Progenitor cell of endocrine pancreas (in vitro differentiated cells): Measurements from ENCODE around the gene LIPC. TPM values are rescaled to one million over a fixed set of nuclear protein-coding genes. Genes with fewer than 3 reads are reported as not detected.

ENCODE experiments used
- DNase-seq: peaks from one replicate; pipeline ENCODE4 v3.0.0; 2021; ENCODE audit warnings: low spot score; ENCODE audit not compliant: unreplicated experiment
- H3K27ac Mint-ChIP-seq: 2 replicates; pipeline ENCODE4 v1.8.0; 2021; ENCODE audit warnings: mild to moderate bottlenecking, moderate library complexity, mixed read lengths
- H3K27me3 Mint-ChIP-seq: 2 replicates; pipeline ENCODE4 v1.8.0; 2021; ENCODE audit warnings: mixed read lengths
- H3K36me3 Mint-ChIP-seq: 2 replicates; pipeline ENCODE4 v1.8.0; 2022; ENCODE audit warnings: mixed read lengths; ENCODE audit not compliant: insufficient read depth
- H3K4me1 Mint-ChIP-seq: 2 replicates; pipeline ENCODE4 v1.8.0; 2021; ENCODE audit warnings: low read depth, mixed read lengths
- H3K4me3 Mint-ChIP-seq: 2 replicates; pipeline ENCODE4 v1.8.0; 2021; ENCODE audit warnings: low read depth, mild to moderate bottlenecking, moderate library complexity, mixed read lengths
- H3K9me3 Mint-ChIP-seq: 2 replicates; pipeline ENCODE4 v1.8.0; 2021; ENCODE audit warnings: low read depth, mixed read lengths
- CTCF ChIP-seq: fragments of 200-600 bp; sonication (generic); IDR thresholded peaks from one replicate; pipeline ENCODE4 v1.5.0; 2021; ENCODE audit warnings: antibody characterized with exemption, mild to moderate bottlenecking; ENCODE audit not compliant: unreplicated experiment
- total RNA-seq: library from RNA; stranded (reverse); gene quantifications from 2 replicates; pipeline ENCODE4 v1.2.1, GENCODE V29; 2021

LIPC gene
- total RNA-seq, 1 donor from 2014 or later = 5.9 TPM

GRCh38 chr15:58387130-58387529 is 44.7 kb upstream of the LIPC start:
- Mint-ChIP-seq H3K27ac (no peak overlapping the region), H3K9me3 (peaks cover 3% of the 10 kb centered on the region), H3K27me3 (peaks cover under 1% of the 10 kb centered on the region), H3K4me3 (no peak overlapping the region), H3K36me3 (no peaks in the 10 kb centered on the region), H3K4me1 (peaks cover 19% of the 10 kb centered on the region)
- TF ChIP-seq CTCF = no peak
- no peak for DNase-seq

- TF ChIP-seq CTCF = no peak
- peaks cover 3% of the 10 kb centered on the region for H3K9me3 Mint-ChIP-seq
- H3K27me3 Mint-ChIP-seq = no peaks in the 10 kb centered on the region
- no peak overlapping the region for H3K4me3 Mint-ChIP-seq
- peaks cover 29% of the 10 kb centered on the region for H3K4me1 Mint-ChIP-seq
- DNase-seq = no peak
- H3K36me3 Mint-ChIP-seq = no peaks in the 10 kb centered on the region
- H3K27ac Mint-ChIP-seq = peak overlapping the region; percentile 58
These were observed 43.6 kb upstream of the LIPC start for GRCh38 chr15:58388211-58388610.

GRCh38 chr15:58390118-58390517 is 41.7 kb upstream of the LIPC start:
- Mint-ChIP-seq H3K9me3 (peaks cover 3% of the 10 kb centered on the region), H3K4me1 (peaks cover 32% of the 10 kb centered on the region), H3K27me3 (peaks cover 1% of the 10 kb centered on the region), H3K27ac (no peak overlapping the region), H3K4me3 (no peak overlapping the region), H3K36me3 (no peaks in the 10 kb centered on the region)
- no peak for TF ChIP-seq CTCF
- DNase-seq = no peak

- Mint-ChIP-seq H3K4me1 (peaks cover 32% of the 10 kb centered on the region), H3K9me3 (peaks cover 3% of the 10 kb centered on the region), H3K4me3 (no peak overlapping the region), H3K27ac (no peak overlapping the region), H3K36me3 (no peaks in the 10 kb centered on the region), H3K27me3 (peaks cover 2% of the 10 kb centered on the region)
- no peak for DNase-seq
- TF ChIP-seq CTCF = no peak
These were observed 41.1 kb upstream of the LIPC start for GRCh38 chr15:58390655-58391054.

- Mint-ChIP-seq H3K27ac (peak overlapping the region; percentile 17), H3K4me3 (no peak overlapping the region), H3K27me3 (peaks cover 5% of the 10 kb centered on the region), H3K4me1 (peaks cover 33% of the 10 kb centered on the region), H3K9me3 (peaks cover 3% of the 10 kb centered on the region), H3K36me3 (no peaks in the 10 kb centered on the region)
- TF ChIP-seq CTCF = no peak
- DNase-seq = no peak
These were observed 40.7 kb upstream of the LIPC start for GRCh38 chr15:58391088-58391487.
